Type B pancreatic cell (in vitro differentiated cells): ENCODE results near the gene TNFRSF18. TPM values are rescaled to one million over a fixed set of nuclear protein-coding genes. Genes with fewer than 3 reads are reported as not detected.

Experiments
- DNase-seq: peaks from one replicate; pipeline ENCODE4 v3.0.0; 2021; ENCODE audit warnings: mixed read lengths; ENCODE audit not compliant: unreplicated experiment; ENCODE audit errors: extremely low spot score
- H3K27ac Mint-ChIP-seq: 2 replicates; pipeline ENCODE4 v1.8.0; 2021; ENCODE audit warnings: mild to moderate bottlenecking, mixed read lengths
- H3K27me3 Mint-ChIP-seq: 2 replicates; pipeline ENCODE4 v1.8.0; 2021; ENCODE audit warnings: mixed read lengths
- H3K36me3 Mint-ChIP-seq: 2 replicates; pipeline ENCODE4 v1.8.0; 2021; ENCODE audit warnings: mixed read lengths
- H3K4me1 Mint-ChIP-seq: one replicate; pipeline ENCODE4 v1.8.0; 2021; ENCODE audit warnings: mixed read lengths; ENCODE audit not compliant: unreplicated experiment
- H3K4me3 Mint-ChIP-seq: 2 replicates; pipeline ENCODE4 v1.8.0; 2021; ENCODE audit warnings: mild to moderate bottlenecking, mixed read lengths
- H3K9me3 Mint-ChIP-seq: 2 replicates; pipeline ENCODE4 v1.8.0; 2021; ENCODE audit warnings: mixed read lengths
- CTCF ChIP-seq: fragments of 200-600 bp; sonication (generic); conservative IDR thresholded peaks from 2 replicates; pipeline ENCODE4 v1.5.0; 2021; ENCODE audit warnings: antibody characterized with exemption, mild to moderate bottlenecking
- total RNA-seq: library from RNA; stranded (reverse); gene quantifications from 2 replicates; pipeline ENCODE4 v1.2.1, GENCODE V29; 2021; ENCODE audit warnings: low replicate concordance

The TNFRSF18 gene
- total RNA-seq, 1 donor from 2014 or later = not detected

- Mint-ChIP-seq H3K36me3 (peaks cover 9% of the 10 kb centered on the region), H3K4me3 (no peak overlapping the region), H3K4me1 (peaks cover 15% of the 10 kb centered on the region), H3K9me3 (no peaks in the 10 kb centered on the region), H3K27me3 (no peaks in the 10 kb centered on the region), H3K27ac (no peak overlapping the region)
- TF ChIP-seq CTCF = no peak
- no peak for DNase-seq
Measured at GRCh38 chr1:1235016-1235744, 28.8 kb upstream of the TNFRSF18 start.

DNA sequence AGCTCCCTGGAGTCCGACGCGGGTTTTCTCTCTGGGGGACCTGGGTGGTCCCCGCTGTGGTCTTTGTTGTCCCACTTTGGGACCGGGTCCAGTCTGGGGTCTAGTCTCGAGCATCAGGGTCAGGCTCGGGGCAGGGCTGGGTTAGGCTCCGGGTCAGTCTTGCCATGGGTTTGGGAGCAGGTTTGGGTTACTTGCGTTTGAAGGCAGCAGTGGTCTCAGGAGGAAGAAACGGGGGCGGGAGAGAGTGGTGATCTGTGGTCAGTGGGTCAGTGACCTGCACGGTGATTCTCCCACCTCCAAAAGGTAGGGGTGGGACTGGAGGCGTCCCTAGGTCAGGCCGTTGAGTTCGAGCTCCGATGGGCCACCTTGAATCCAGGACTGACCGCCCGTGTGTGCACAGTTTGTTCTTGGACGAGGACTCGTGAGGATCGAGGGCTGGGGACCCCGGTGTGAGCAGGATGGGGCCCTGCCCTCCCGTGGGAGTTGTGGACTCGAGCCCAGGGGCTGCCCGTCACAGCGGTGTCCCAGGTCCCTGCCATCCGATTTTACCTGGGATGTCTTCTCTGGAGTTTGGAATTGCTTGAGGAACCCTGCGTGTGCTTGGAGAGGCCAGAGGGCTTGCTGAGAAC, 27.9 kb upstream of the TNFRSF18 start:
- Mint-ChIP-seq H3K27ac (peak overlapping the region; percentile 57), H3K4me3 (peak overlapping the region; percentile 84), H3K4me1 (peaks cover 20% of the 10 kb centered on the region), H3K9me3 (no peaks in the 10 kb centered on the region), H3K27me3 (no peaks in the 10 kb centered on the region), H3K36me3 (peaks cover 13% of the 10 kb centered on the region)
- TF ChIP-seq CTCF = no peak
- DNase-seq = no peak

- peak overlapping the region; percentile 57 for H3K27ac Mint-ChIP-seq
- H3K9me3 Mint-ChIP-seq = no peaks in the 10 kb centered on the region
- no peaks in the 10 kb centered on the region for H3K27me3 Mint-ChIP-seq
- no peak for DNase-seq
- peaks cover 13% of the 10 kb centered on the region for H3K36me3 Mint-ChIP-seq
- TF ChIP-seq CTCF = no peak
- peaks cover 20% of the 10 kb centered on the region for H3K4me1 Mint-ChIP-seq
- peak overlapping the region; percentile 84 for H3K4me3 Mint-ChIP-seq
Measured at GRCh38 chr1:1233567-1233892, 27.1 kb upstream of the TNFRSF18 start.

GRCh38 chr1:1232796-1233566, 26.6 kb upstream of the TNFRSF18 start:
- DNase-seq = no peak
- Mint-ChIP-seq H3K36me3 (peaks cover 13% of the 10 kb centered on the region), H3K27me3 (no peaks in the 10 kb centered on the region), H3K27ac (peak overlapping the region; percentile 57), H3K4me3 (peak overlapping the region; percentile 84), H3K4me1 (peaks cover 20% of the 10 kb centered on the region), H3K9me3 (no peaks in the 10 kb centered on the region)
- TF ChIP-seq CTCF = no peak

GRCh38 chr1:1232208-1232795, 25.9 kb upstream of the TNFRSF18 start, which contains the start of gene B3GALT6:
Gene B3GALT6, plus strand, starts transcription at chr1:1232237. Its CDS starts 42 bp downstream, at chr1:1232279.
- no peak for TF ChIP-seq CTCF
- H3K27me3 Mint-ChIP-seq = no peaks in the 10 kb centered on the region
- H3K36me3 Mint-ChIP-seq = peaks cover 13% of the 10 kb centered on the region
- peak within 1 kb of the TSS; percentile 95 for H3K27ac Mint-ChIP-seq
- H3K4me3 Mint-ChIP-seq = peak within 1 kb of the TSS; percentile 97
- peaks cover 20% of the 10 kb centered on the region for H3K4me1 Mint-ChIP-seq
- no peaks in the 10 kb centered on the region for H3K9me3 Mint-ChIP-seq
- no peak for DNase-seq
